B cell (primary cell): ENCODE measurements around the gene UBQLN4. TPM values are rescaled to one million over a fixed set of nuclear protein-coding genes. Genes with fewer than 3 reads are reported as not detected.

ENCODE experiments used
- ATAC-seq: fragments of 200-7000 bp; cut with Tn5 transposase; one replicate; pipeline ENCODE4 v1.10.0; 2021; ENCODE audit warnings: low read depth, mild to moderate bottlenecking, moderate number of reproducible peaks, moderate library complexity
- CTCF ChIA-PET: fragments of 350-600 bp; sonication (Branson Sonifier 250); formaldehyde crosslinking; loops from one replicate; lab custom pipeline; 2021; ENCODE audit warnings: antibody characterized with exemption, inconsistent platforms; lab: Charles Lee
- POLR2A ChIA-PET: fragments of 350-600 bp; sonication (Branson Sonifier 250); formaldehyde crosslinking; loops from one replicate; lab custom pipeline; 2021; ENCODE audit warnings: antibody characterized with exemption; lab: Charles Lee
- DNase-seq: peaks from one replicate; pipeline ENCODE4 v3.0.0; 2013
- H2AFZ ChIP-seq: 2 replicates; pipeline ENCODE4 v1.6.1; 2012; ENCODE audit warnings: mild to moderate bottlenecking, low read depth, low read length; ENCODE audit not compliant: insufficient read depth, poor library complexity, severe bottlenecking
- H3K27ac ChIP-seq, 2 donors: 1 replicate in 1 of 2; 2 replicates in 1 of 2; pipeline ENCODE4 v1.5.1; 2012 to 2013; ENCODE audit warnings: low read length in 2 of 2, mild to moderate bottlenecking in 2 of 2, moderate library complexity in 1 of 2
- H3K27me3 ChIP-seq, 4 experiments: fragments of 200-600 bp in 1 of 4; sonication (generic) in 1 of 4; replicated peaks in 1 of 4; 1 replicate in 2 of 4; 2 replicates in 2 of 4; pipeline versions ENCODE4 v1.6.1 to v1.7.0; 2013 to 2016; ENCODE audit warnings: low read length in 3 of 4, mild to moderate bottlenecking in 2 of 4, mixed read lengths in 1 of 4, moderate library complexity in 1 of 4; ENCODE audit not compliant: insufficient read depth in 4 of 4, control insufficient read depth in 3 of 4; ENCODE audit errors: control extremely low read depth in 1 of 4
- H3K36me3 ChIP-seq, 2 experiments: replicated peaks in 1 of 2; 1 replicate in 1 of 2; 2 replicates in 1 of 2; pipeline versions ENCODE4 v1.6.1 to v1.7.1; 2013; ENCODE audit warnings: low read length in 1 of 2; ENCODE audit not compliant: insufficient read depth in 2 of 2, control insufficient read depth in 1 of 2; ENCODE audit errors: control extremely low read depth in 1 of 2, extremely low read depth in 1 of 2
- H3K4me1 ChIP-seq, 2 donors: fragments of 200-600 bp in 1 of 2; sonication (generic) in 1 of 2; 1 replicate in 1 of 2; 2 replicates in 1 of 2; pipeline versions ENCODE4 v1.5.1 to v1.6.1; 2013 to 2017; ENCODE audit warnings: low read length in 2 of 2; ENCODE audit not compliant: control insufficient read depth in 2 of 2, insufficient read depth in 2 of 2
- H3K4me2 ChIP-seq: replicated peaks from 2 replicates; pipeline ENCODE3; 2012; ENCODE audit warnings: mild to moderate bottlenecking, low read depth, low read length; ENCODE audit not compliant: poor library complexity, severe bottlenecking
- H3K4me3 ChIP-seq, 5 experiments: fragments of 200-600 bp in 1 of 5; sonication (generic) in 1 of 5; 1 replicate in 3 of 5; 2 replicates in 2 of 5; pipeline versions ENCODE4 v1.5.1 to v1.7.0; 2011 to 2016; ENCODE audit warnings: low read length in 4 of 5, mild to moderate bottlenecking in 4 of 5, low read depth in 2 of 5, control low read depth in 1 of 5, moderate library complexity in 1 of 5; ENCODE audit not compliant: insufficient read depth in 1 of 5; ENCODE audit errors: control extremely low read depth in 1 of 5, extremely low read depth in 1 of 5
- H3K79me2 ChIP-seq: fragments of 200-600 bp; sonication (generic); one replicate; pipeline ENCODE4 v1.6.0; 2016; ENCODE audit warnings: low read length; ENCODE audit not compliant: control insufficient read depth, insufficient read depth
- H3K9ac ChIP-seq: fragments of 200-600 bp; sonication (generic); 2 replicates; pipeline ENCODE4 v1.6.1; 2017; ENCODE audit warnings: mild to moderate bottlenecking, low read length, moderate library complexity
- H3K9me3 ChIP-seq, 3 donors: one replicate each; pipeline versions ENCODE4 v1.6.1 to v1.7.1; 2013; ENCODE audit warnings: low read length in 2 of 3; ENCODE audit not compliant: control insufficient read depth in 2 of 3, insufficient read depth in 1 of 3; ENCODE audit errors: control extremely low read depth in 1 of 3
- H4K20me1 ChIP-seq: 2 replicates; pipeline ENCODE4 v1.6.0; 2012; ENCODE audit warnings: mild to moderate bottlenecking, low read length; ENCODE audit not compliant: insufficient read depth, control insufficient read depth, poor library complexity, severe bottlenecking
- H3K27ac Mint-ChIP-seq: one replicate; pipeline ENCODE4 v1.8.0; 2021; ENCODE audit warnings: mixed read lengths
- H3K27me3 Mint-ChIP-seq: one replicate; pipeline ENCODE4 v1.8.0; 2021; ENCODE audit warnings: mixed read lengths
- H3K4me1 Mint-ChIP-seq: one replicate; pipeline ENCODE4 v1.8.0; 2021; ENCODE audit warnings: mixed read lengths
- H3K4me3 Mint-ChIP-seq: one replicate; pipeline ENCODE4 v1.8.0; 2021; ENCODE audit warnings: mixed read lengths
- H3K9me3 Mint-ChIP-seq: one replicate; pipeline ENCODE4 v1.8.0; 2022; ENCODE audit warnings: mixed read lengths; ENCODE audit not compliant: insufficient read depth
- CTCF ChIP-seq: fragments of 200-600 bp; IDR thresholded peaks from one replicate; pipeline ENCODE4 v1.8.0; 2022; ENCODE audit warnings: antibody characterized with exemption, mild to moderate bottlenecking
- EZH2 ChIP-seq: IDR thresholded peaks from 2 replicates; pipeline ENCODE4 v1.6.1; 2012; ENCODE audit warnings: borderline replicate concordance, low read depth, mild to moderate bottlenecking, moderate library complexity, low read length; ENCODE audit not compliant: insufficient read depth, poor library complexity, severe bottlenecking
- WGBS: methylation state at CpG from one replicate; pipeline ENCODE4 v1.1.5; 2013; ENCODE audit warnings: missing lambda C conversion rate; ENCODE audit not compliant: insufficient coverage; 5-methylcytosine and 5-hydroxymethylcytosine counted together
- intact Hi-C: fragments of 100-400 bp; cut with micrococcal nuclease; formaldehyde crosslinking; loops from one replicate; pipeline ENCODE4 v1.10.0; 2022
- polyA plus RNA-seq: library from polyadenylated mRNA; depleted of rRNA; stranded (reverse); fragments of >200 nt; gene quantifications from 2 replicates; pipeline ENCODE4 v1.2.3, GENCODE V29; 2012
- total RNA-seq, 2 donors: library from RNA; stranded (reverse); fragments of 120-200 nt in 1 of 2; gene quantifications; 1 replicate in 1 of 2; 2 replicates in 1 of 2; pipeline versions ENCODE4 v1.2.3 to v1.2.4, GENCODE V29; 2013 to 2022

UBQLN4 gene
- total and polyA plus RNA-seq, 2 donors (not counting 1 experiment from before 2014, with no cell fraction given), result 20.9 to 39.0 TPM

GRCh38 chr1:156096640-156097391 is 43.2 kb upstream of the UBQLN4 start:
- H3K36me3 ChIP-seq, result no peaks in the 10 kb centered on the region
- H3K27me3 ChIP-seq, result peaks cover 0 to 1% (median 0%) of the 10 kb centered on the region in 4 experiments
- CTCF ChIA-PET, result interaction anchor here (0.7 to 23.7 kb wide), 23 partner anchors 11 to 345 kb away, joined by 3 to 970 read pairs (median 5); partner anchors contain the start of genes LMNA, MEX3A, PMF1 and SMG5
- Mint-ChIP-seq H3K27ac (peak overlapping the region; percentile 95), H3K4me3 (peak overlapping the region; percentile 72), H3K4me1 (peaks cover 31% of the 10 kb centered on the region), H3K9me3 (no peaks in the 10 kb centered on the region), H3K27me3 (no peaks in the 10 kb centered on the region)
- H3K4me3 ChIP-seq, result peak overlapping the region in 3 of 5 experiments; percentile 3 to 47 (median 30)
- intact Hi-C loops, result loop anchor here (1.0 to 2.0 kb wide), 5 partner anchors 9 to 408 kb away; partner anchors contain the start of genes LMNA and PMF1
- H3K9me3 ChIP-seq, result peaks cover 0 to 3% (median 0%) of the 10 kb centered on the region in 3 donors
- DNase-seq (peak; percentile 97), ATAC-seq (peak; percentile 87)
- WGBS, result 0% methylated on average over 10 of the region's 14 CpGs
- H2AFZ ChIP-seq, result no peak overlapping the region
- POLR2A ChIA-PET, result interaction anchor here (0.9 to 5.2 kb wide), 8 partner anchors 9 to 128 kb away, joined by 3 to 29 read pairs (median 5); partner anchors contain the start of gene LMNA
- peak; percentile 95 for TF ChIP-seq CTCF
- no peak for TF ChIP-seq EZH2
- peak overlapping the region; percentile 61 for H3K9ac ChIP-seq
- H3K4me2 ChIP-seq, result peak overlapping the region; percentile 81
- H3K4me1 ChIP-seq, result peaks cover 23 to 24% of the 10 kb centered on the region in 2 donors
- H3K27ac ChIP-seq, result peak overlapping the region; percentile 82 to 93
- no peaks in the 10 kb centered on the region for H3K79me2 ChIP-seq
- H4K20me1 ChIP-seq, result no peaks in the 10 kb centered on the region
